HG03097 (cell line): Measurements from ENCODE around the gene TSR2.
"Not testable (repeated sequence)": the region's sequence is repeated elsewhere in the genome, so short reads cannot be mapped to it uniquely, and the experiment has no call there.

Source experiments
- ATAC-seq: cut with Tn5 transposase; IDR thresholded peaks from one replicate; pipeline ENCODE4 v1.9.1; 2021; ENCODE audit not compliant: unreplicated experiment, low FRiP score

Gene TSR2

GRCh38 chrX:54470054-54470760 lies 30.0 kb downstream of the TSR2 start:
- ATAC-seq: no peak

- ATAC-seq: no peak
Measured at GRCh38 chrX:54473993-54474859, 34.0 kb downstream of the TSR2 start.

DNA sequence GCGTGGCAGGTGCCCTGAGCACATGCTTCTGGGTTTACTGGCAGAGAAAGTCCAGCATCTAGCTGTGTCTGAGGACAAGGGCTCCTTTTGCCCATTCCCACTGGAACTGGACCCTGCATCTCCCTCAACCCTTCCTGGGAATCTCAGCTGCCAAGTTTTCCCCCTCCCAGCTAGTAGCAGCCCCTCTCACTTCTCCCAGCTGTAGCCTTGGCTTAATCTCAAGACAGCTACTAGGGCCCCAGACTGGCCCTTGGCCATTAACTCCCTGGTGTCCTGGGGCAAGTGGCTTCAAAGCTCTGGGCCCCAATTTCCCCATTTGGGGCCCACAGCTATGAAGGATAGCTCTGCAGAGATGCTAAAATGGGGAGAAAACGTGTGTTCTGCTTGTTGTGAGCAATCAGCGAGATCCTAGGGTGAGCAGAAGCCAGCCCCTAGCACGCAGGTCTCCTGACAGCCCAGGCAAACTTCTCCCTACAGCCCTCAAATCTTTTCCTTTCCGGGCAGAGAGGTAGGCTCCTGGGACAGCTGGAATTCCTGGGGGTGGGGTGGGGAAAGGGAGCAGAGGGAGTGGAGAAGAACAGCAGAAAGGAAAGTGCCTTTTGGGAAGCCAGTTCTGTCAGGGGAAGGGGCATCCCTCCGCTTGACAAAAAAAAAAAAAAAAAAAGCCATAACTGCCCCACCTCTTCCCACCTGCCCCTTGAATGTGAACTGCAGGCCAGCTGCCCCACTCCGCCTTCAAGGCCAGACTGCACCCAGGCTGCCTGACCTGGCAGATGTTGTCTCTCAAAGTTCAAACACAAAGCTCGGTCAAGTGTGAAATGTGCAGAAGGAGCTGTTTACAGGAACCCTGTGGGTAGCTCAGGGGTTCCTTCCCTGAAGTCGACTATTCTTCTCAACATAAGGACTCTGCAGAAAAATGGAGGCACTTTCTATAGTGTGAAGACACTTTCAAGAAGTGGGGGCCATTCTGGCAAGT lies 39.2 kb downstream of the TSR2 start:
- no peak for ATAC-seq

GRCh38 chrX:54482839-54483593 lies 42.8 kb downstream of the TSR2 start:
- no peak for ATAC-seq

- no peak for ATAC-seq
Measured at GRCh38 chrX:54483946-54484345, 43.7 kb downstream of the TSR2 start.

GRCh38 chrX:54484666-54485065 lies 44.5 kb downstream of the TSR2 start:
- no peak for ATAC-seq

GRCh38 chrX:54489819-54490218 lies 49.6 kb downstream of the TSR2 start:
- not testable (repeated sequence) for ATAC-seq

DNA sequence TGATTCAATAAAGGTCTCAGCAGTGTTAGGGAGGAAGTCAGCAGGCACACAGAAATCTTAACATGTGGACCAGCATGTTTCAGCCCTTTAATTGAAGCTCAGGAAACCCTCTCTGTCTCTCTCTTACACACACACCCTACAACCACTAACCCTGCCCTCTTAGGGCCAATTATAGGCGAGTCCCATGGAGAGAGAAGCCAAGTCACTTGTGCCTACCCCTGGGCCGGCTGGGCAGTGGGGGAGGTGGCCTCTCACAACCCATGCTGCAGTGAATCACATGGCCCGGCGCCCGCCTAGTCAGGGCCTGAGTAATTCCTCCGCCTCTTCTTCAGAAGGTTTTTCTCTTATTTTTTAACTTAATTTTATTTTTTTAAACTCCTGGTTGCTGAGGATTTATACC lies 52.1 kb downstream of the TSR2 start:
- ATAC-seq: no peak

DNA sequence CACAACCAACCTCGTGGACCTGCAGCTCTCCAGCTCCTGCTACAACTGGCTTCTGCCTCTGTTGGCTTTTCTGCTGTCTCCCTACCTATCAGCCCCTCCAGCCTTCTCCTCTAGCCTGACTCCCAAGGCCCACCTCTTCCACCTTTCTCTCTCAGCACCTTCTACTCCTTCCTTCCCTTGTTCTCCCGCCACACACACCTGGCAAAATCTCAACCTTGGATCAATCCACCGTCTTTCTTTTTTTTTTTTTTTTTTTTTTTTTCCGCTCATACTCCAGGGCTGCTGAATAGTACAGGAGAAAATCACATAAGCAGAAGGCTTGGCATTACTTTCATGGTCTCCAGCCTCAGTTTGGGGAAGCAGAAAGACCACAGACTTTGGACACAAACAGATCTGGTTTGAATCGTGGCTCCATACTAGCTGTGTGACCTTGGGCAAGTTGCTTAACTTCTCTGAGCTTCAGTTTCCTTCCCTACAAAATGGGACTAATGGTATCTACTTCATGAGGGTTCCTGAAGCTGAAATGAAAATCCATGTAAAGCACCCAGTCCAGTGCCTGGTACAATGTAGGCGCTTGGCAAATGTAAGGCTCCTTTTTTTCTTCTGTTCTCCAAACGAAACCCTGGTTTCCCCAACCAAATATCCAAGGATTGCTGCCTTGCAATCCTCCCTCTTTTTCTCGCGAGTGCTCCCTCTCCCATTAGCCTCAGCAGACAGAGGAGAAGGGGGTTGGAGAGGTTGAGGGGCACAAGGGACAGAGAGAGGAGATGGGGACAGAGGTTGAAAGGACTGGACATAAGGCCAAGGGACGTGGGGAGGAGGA lies 54.2 kb downstream of the TSR2 start:
- no peak for ATAC-seq
